ENCODE results near the gene OPCML. TPM values are rescaled to one million over a fixed set of nuclear protein-coding genes. Genes with fewer than 3 reads are reported as not detected.

Gene OPCML
- total RNA-seq, 2 donors from 2014 or later: 0.04 TPM; not detected in 1

DNA sequence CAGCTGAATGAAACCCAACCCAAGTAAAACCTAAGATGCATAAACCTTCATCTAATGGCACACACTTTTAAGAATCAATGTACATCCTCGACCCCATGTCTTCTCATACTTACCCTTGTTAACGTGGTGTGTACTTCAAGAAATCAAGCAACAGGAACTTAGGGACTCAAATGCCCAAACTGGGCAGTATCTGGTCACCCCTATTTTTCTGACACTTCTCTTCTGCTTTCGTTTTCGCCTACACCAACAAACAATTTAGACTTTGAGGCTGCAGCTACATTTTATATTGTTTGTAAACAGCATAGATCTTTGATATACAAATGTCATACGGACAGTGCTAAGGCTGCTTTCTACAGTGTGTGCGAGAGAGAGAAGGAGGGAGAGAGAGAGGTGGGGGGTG is 1117.8 kb downstream of the OPCML start:
- DNase-seq (ENCODE audit: low spot score): no peak
- no peaks in the 10 kb centered on the region for H3K36me3 ChIP-seq
- no peaks in the 10 kb centered on the region for H3K9me3 ChIP-seq
- H3K27ac ChIP-seq: no peak overlapping the region
- no peak overlapping the region for H3K4me3 ChIP-seq
- no peaks in the 10 kb centered on the region for H3K27me3 ChIP-seq
- TF ChIP-seq, protein P1, sequence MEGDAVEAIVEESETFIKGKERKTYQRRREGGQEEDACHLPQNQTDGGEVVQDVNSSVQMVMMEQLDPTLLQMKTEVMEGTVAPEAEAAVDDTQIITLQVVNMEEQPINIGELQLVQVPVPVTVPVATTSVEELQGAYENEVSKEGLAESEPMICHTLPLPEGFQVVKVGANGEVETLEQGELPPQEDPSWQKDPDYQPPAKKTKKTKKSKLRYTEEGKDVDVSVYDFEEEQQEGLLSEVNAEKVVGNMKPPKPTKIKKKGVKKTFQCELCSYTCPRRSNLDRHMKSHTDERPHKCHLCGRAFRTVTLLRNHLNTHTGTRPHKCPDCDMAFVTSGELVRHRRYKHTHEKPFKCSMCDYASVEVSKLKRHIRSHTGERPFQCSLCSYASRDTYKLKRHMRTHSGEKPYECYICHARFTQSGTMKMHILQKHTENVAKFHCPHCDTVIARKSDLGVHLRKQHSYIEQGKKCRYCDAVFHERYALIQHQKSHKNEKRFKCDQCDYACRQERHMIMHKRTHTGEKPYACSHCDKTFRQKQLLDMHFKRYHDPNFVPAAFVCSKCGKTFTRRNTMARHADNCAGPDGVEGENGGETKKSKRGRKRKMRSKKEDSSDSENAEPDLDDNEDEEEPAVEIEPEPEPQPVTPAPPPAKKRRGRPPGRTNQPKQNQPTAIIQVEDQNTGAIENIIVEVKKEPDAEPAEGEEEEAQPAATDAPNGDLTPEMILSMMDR (IDR thresholded peaks at IDR 0.05): no peak
- H3K4me1 ChIP-seq: no peaks in the 10 kb centered on the region

DNA sequence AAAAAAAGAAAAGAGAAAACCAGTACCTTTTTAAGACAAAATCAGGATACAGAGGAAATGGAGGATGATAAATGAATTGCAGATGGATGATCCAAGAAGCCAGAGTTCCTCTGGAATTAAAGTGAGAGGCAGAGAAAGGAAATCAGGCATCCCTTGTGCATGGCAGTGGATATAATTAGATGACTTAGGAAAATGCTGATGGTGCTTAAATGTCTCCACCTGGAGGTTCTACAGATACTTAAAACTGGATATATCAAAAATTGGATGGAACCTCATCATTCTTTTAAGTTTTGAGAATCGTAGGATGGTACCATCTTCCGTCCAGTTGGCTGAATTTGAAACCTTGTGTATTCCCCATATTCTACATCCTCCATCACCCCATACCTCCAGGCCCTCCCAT is 1121.9 kb downstream of the OPCML start:
- Histone ChIP-seq H3K4me3 (no peak overlapping the region), H3K36me3 (no peaks in the 10 kb centered on the region), H3K4me1 (no peaks in the 10 kb centered on the region), H3K9me3 (no peaks in the 10 kb centered on the region), H3K27me3 (no peaks in the 10 kb centered on the region), H3K27ac (no peak overlapping the region)
- DNase-seq (ENCODE audit: low spot score): no peak
- TF ChIP-seq, protein P1 (IDR thresholded peaks at IDR 0.05): no peak

DNA sequence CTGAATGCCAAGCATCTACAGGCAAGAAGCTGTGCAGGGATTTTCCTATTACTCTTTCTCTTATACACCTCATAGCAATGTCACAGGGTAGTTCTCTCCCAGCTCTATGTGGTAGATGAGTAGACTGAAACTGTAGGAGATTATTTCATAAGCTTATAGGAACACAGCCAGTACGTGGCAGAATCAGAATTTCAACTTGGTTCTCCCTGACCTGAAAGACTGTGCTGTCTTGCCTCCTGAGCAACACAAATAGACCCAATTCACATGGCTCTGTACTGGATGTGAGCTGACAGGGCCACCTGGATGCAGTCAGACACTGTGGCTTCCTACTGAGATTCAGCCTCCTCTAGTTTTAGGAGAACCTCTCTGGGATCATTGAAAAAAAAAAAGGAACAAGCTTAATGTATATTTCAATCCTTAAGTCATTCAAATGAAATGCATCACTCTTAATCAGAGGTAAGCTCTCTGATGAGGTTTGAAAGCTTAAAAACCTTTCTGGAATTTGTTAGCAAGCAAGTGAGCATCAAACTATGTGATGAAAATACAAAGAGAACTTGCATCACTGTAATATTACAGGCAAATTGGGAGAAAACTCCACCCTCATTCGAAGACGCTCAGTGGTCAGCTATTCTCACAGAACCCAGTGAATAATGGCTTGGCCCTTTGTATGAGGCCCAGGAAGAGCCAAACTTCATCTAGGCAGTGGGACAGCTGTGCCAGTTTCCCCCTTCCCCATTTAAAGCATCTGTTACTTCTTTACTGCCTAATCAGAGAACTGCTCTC is 1122.5 kb downstream of the OPCML start:
- no peaks in the 10 kb centered on the region for H3K36me3 ChIP-seq

DNA sequence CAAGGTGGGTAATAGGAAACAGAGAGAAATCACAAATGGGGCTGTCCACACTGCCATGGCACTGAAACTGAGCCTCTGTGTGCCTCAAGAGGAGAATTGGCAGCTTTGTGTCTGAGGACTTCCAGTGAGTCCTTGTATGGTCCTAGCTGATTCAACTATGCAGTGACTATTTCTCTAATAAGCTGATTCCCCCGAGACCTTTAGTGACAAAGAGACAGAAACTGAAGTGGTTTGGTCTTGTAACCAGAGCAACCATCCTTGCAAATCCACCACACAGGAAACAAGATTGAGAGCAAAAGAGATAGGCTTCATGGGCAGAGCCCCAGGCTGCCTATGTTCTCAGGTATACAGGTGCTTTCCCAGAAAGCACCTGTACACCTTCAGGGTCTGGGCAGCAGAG is 1123.4 kb downstream of the OPCML start:
- Histone ChIP-seq H3K4me1 (no peaks in the 10 kb centered on the region), H3K36me3 (no peaks in the 10 kb centered on the region), H3K27me3 (no peaks in the 10 kb centered on the region), H3K27ac (no peak overlapping the region), H3K4me3 (no peak overlapping the region), H3K9me3 (no peaks in the 10 kb centered on the region)
- no peak for DNase-seq (ENCODE audit: low spot score)
- TF ChIP-seq, protein P1 (IDR thresholded peaks at IDR 0.05): no peak

More for the DNA sequence above, 1122.5 kb downstream of the OPCML start:
- no peak for DNase-seq (ENCODE audit: low spot score)
- H3K27me3 ChIP-seq: no peaks in the 10 kb centered on the region
- no peak overlapping the region for H3K4me3 ChIP-seq
- H3K9me3 ChIP-seq: no peaks in the 10 kb centered on the region
- TF ChIP-seq, protein P1 (IDR thresholded peaks at IDR 0.05): no peak
- H3K27ac ChIP-seq: no peak overlapping the region
- H3K4me1 ChIP-seq: no peaks in the 10 kb centered on the region

DNA sequence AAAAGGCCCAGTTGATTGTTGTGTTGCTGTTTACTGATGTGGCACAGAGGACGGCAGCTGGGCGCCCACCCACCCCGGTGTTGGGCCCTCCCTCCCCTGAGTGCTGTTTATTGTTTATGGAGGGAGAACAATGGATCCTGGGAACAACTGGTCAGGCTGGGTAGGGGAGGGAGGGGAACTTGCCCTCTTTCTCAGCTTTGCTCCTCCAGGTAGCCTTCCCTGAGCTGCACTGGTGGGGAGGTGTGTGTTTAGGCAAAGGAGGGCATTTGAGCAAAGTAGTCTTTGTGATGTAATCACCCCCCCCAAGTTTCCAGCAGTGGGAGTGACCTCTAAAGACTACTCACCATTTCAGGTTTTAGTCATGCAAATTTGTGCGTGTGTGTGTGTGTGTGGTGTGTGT is 1126.6 kb downstream of the OPCML start:
- no peak for DNase-seq (ENCODE audit: low spot score)
- TF ChIP-seq, protein P1 (IDR thresholded peaks at IDR 0.05): no peak
- H3K27me3 ChIP-seq: no peaks in the 10 kb centered on the region

More for the DNA sequence above, 1126.6 kb downstream of the OPCML start:
- no peaks in the 10 kb centered on the region for H3K9me3 ChIP-seq
- no peaks in the 10 kb centered on the region for H3K4me1 ChIP-seq
- H3K27ac ChIP-seq: no peak overlapping the region
- no peak overlapping the region for H3K4me3 ChIP-seq
- H3K36me3 ChIP-seq: no peaks in the 10 kb centered on the region
